HG02884 (cell line): ENCODE data around the gene CERS4.
"Not testable (repeated sequence)": the region's sequence is repeated elsewhere in the genome, so short reads cannot be mapped to it uniquely, and the experiment has no call there.

Experiments used
- ATAC-seq: cut with Tn5 transposase; IDR thresholded peaks from one replicate; pipeline ENCODE4 v1.9.1; 2021; ENCODE audit warnings: mild to moderate bottlenecking, moderate library complexity; ENCODE audit not compliant: unreplicated experiment

CERS4 gene

DNA sequence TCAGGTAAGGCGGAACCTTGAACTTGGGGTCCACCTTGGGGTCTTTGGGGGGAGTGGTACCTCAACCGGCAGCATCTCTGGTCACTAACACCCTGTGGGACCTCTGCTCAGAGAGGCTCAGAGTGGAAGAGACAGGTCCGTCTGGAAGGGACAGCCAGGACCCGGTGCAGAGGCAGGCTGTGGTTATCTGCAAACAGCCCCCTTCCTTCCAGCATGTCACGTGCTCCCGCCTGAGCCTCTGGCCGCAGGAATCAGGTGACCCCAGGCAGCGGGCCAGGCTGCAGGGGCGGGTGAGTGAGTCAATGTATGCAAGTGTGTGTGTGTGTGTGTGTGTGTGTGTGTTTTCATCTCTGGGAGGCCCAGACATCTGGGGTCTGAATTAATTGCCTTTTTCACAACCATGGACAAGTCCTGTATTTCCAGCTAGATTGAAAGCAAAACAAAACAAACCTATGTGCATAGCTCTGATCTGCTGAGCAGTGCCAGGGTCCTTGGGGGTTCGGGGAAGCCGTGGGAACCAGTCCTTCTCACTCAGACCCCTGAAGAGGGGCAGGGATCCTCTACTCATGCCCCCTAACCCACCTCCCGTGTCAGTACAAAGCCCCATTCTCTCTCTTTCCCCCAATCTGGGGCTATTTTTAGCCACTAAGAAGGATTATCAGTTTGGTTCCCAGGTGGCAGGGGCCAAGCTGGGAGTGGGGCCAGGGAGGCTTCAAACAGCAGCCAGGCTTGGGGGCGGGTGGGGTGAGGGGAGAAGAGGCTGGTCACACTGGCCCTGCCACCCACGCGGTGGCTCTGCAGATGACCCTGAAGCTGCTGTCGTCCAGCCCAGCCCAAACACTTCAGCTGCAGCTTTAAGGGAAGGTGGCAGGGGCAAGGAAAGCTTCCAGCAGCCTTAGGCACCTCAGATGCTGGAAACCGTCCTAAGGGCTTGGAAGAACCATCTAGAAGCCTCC, 31.4 kb downstream of the CERS4 start:
- ATAC-seq: no peak

DNA sequence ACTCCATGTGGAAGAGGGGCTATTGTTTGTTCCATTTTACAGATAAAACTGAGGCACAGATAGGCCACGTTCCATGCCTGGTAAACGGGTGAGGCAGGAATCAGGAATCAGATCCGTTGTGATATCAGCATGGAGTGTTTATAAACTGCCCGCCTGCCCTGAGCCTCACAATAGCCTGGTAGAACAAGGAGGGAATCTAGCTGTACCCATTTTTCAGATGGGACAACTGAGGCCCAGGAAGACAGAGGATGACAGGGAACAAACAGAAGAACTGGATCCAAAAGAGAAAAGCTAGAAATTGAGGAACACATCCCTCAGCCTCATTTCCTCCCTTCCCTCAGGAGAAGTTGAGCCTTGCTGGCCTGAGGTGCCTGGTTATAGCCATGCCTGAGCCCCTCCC, 32.5 kb downstream of the CERS4 start:
- ATAC-seq: no peak

DNA sequence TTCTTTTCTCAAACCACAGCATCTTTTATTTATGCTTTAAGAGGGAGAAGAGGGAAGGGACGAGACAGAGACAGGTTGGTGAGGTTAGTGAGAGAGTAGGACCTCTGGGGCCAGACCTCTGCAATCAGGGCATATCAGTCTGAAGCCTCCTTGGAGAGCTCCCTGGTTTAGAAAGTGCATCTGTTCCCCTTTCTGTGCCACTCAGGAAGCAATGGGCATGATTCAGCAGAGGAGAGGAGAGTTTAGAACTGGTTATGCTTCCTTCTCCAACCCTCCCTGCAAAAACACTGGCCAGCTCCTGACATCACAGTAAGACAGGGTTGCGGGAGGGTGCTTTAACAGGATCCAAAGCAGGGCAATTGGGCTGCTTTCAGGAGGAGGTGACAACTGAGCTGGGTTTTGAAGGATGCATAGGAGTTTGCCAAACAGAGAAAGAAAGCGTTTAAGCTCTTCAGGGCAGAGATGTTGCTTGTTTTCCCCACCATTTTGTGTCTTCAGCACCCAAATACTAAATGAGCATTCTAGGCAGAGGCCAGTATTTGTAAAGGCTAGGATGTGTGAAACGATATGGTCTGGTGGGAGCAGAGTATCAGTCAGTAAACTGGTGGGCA, 33.1 kb downstream of the CERS4 start:
- no peak for ATAC-seq

DNA sequence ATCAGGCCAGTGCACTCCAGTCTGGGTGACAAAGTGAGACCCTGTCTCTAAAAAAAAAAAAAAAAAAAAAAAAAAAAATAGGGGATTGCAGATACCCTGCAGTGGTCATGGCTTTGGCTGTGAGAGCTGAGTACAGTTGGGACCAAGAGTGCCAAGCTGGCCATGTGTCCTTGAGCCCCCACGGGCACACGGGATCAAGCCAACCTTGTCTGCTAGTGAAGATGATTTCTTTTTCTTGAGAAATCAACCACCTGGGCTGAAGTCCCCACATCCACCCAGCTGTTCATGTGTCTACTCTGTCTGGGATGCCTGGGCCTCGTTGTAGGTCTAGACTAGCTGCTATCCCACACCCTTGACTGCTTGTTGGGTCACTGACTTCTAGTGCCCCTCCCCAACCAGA, 34.0 kb downstream of the CERS4 start:
- ATAC-seq: no peak

DNA sequence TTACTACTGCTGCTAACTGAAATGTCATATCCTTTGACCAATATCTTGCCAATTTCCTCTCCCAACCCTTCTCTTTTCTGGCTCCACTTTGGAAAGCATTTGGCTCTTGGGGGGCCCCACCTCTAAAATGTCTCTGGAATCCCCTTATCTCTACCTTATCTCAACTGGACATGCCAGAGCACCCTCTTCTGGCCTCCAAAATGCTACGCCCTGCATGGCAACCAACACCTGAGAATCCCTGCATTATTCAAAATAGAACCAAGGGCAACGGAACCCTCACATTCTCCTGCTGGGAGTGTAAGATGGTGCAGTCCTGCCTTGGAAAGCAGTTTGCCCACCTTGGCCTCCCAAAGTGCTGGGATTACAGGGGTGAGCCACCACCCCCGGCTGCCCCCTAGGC, 35.3 kb downstream of the CERS4 start:
- ATAC-seq: no peak

DNA sequence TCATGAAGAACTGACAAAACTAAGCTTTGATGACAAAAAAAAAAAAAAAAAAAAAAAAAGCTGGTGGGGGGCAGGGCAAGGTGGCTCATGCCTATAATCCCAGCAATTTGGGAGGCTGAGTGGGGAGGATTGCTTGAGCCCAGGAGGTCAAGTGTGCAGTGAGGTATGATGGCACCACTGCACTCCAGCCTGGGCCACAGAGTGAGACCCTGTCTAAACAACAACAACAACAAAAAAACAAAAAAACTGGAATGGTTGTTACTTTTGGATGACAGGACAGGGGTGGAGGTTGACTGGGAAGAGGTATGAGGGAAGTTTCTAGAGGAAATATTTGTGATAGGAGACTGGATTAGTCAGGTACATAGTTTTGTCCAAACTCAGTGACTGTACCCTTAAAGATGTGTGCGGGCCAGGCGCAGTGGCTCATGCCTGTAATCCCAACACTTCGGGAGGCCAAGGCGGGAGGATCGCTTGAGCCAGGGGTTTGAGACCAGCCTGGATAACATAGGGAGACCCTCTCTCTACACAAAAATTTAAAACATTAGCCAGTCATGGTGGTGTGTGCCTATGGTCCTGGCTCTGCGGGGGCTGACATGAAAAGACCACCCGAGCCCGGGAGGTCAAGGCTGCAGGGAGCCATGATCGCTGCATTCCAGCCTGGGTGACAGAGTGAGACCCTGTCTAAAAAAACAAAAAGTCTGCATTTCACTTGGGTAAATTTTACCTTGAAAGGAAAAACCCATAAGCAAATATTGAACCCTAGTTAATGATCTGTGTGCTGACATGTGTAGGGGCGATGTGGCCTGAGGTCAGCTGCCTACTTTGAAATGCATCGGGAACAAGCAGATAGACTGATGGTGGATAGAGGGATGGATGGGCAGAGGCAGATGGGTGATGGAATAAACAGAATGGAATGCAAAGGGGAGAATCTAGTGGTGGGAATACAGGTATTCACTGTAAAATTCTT, 37.0 kb downstream of the CERS4 start:
- ATAC-seq: no peak

DNA sequence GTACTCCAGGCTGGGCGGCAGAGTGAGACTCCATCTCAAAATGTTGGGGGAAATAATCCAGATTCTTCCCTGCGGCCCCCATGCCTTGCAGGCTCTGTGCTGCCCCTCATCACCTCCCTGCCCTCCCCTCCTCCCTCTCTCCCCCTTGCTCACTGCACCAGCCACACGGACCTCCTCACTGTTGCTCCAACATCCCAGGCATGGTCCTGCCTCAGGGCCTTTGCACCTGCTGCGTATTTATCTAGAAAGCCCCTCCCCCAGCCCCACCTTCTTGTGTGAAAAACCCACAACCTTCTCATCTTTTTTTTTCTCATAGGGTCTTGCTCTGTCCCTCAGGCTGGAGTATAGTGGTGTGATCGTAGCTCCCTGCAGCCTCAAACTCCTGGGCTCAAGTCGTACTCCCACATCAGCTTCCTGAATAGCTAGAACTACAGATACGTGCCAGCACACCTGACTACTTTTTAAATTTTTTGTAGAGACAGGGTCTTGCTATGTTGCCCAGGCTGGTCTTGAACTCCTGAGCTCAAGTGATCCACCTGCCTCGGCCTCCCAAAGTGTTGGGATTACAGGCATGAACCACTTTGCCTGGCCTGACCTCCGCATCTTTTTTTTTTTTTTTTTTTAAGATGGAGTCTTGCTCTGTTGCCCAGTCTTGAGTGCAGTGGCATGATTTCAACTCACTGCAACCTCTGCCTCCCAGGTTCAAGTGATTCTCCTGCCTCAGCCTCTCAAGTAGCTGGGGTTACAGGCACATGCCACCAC, 38.1 kb downstream of the CERS4 start:
- not testable (repeated sequence) for ATAC-seq

DNA sequence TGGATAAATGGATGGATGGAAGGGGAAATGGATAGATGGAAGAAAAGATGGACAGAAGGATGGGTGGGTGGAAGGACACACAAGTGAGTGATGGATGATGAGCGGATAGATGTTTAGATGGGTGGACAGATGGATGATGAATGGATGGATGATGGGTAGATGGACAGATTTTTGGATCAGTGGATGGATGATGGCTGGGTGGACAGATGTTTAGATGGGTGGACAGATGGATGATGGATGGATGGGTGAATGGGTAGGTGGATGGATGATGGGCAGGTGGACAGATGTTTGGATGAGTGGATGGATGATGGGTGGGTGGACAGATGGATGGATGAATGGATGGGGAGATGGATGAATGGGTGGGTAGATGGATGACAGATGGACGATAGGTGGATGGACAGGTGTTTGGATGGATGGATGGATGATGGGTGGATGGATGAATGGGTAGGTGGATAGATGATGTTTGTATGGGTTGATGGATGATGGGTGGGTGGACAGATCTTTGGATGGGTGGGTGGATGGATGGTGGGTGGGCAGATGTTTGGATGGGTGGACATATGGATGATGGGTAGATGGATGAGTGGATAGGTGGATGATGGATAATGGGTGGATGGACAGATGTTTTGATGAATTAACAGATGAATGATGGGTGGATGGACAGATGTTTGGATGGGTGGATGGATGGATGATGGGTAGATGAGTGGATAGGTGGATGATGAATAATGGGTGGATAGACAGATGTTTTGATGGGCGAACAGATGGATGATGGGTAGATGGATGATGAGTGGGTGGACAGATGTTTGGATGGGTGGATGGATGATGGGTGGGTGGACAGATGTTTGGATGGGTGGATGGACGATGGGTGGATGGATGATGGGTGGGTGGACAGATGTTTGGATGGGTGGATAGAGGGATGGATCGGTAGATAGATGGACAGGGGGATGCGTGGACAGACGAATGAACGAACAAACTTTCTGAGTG, 39.5 kb downstream of the CERS4 start:
- no peak for ATAC-seq

DNA sequence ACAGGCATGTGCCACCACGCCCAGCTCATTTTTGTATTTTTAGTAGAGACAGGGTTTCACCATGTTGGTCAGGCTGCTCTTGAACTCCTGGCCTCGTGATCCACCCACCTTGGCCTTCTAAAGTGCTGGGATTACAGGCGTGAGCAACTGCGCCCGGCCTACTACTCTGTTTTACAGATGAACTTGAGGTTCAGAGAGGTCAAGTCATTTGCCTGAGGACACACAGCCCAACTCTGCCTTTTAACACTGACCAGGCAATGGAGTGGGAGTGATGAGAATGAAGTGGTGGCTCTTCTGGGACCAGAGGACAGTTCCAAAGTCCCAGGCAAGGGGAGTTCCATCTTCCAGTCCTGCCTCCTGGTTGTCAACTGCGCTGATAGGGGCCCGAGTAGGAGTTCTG, 41.4 kb downstream of the CERS4 start:
- no peak for ATAC-seq

DNA sequence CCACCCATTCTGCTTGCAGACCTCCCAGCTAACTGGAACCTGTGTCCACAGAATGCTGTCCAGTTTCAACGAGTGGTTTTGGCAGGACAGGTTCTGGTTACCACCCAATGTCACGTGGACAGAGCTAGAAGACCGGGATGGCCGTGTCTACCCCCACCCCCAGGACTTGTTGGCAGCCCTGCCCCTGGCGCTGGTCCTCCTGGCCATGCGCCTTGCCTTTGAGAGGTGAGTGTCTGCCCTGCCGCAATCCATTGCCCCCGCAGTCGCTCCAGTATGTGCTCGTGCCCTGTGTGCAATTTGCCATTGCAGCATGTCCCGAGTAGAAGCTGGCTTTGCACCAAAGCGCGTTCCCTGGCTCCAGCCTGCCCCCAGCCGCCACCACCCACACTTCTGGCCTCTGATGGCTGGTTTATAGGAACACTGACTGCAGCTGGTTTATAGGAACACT, 41.9 kb downstream of the CERS4 start:
- ATAC-seq: no peak

DNA sequence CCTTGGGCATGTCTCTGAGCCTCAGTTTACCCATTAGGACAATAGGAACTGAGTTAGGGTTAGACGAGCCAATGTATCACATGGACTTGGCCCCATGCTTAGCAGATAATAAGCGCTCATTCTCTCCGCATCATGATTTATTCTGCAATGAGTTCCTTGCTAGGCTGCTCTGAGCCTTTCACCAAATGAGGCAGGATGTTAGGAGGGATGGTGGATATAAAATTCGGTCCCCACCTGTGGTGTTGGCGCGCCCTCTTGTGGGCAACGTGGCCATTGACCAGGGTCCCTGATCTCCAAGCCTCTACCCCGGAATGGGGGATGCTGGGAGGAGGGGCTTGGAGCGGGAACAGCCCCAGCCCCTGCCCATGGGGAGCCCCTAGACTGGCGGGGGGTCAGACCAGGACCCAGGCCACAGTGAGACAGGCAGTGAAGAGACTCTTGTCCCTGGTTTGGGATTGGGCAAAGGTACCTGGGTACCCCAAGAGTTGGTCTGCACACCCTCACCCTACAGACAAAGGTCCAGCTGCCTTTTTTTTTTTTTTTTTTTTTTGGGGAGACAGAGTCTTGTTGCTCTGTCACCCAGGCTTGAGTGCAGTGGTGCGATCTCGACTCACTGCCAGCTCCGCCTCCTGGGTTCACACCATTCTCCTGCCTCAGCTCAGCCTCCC, 43.9 kb downstream of the CERS4 start:
- ATAC-seq: no peak

DNA sequence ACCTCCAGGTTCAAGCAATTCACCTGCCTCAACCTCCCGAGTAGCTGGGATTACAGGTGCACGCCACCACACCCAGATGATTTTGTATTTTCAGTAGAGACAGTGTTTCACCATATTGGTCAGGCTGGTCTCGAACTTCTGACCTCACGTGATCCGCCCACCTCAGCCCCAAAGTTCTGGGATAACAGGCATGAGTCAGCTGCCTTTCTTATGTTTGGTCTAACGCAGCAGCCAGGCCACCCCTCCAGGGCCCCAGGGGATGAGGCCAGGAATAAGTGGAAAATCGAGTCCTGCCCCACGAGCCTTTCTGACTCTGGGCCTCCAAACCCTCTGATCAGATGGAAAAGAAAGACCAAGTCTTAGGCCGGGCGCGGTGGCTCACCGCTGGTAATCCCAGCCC, 44.5 kb downstream of the CERS4 start:
- no peak for ATAC-seq

DNA sequence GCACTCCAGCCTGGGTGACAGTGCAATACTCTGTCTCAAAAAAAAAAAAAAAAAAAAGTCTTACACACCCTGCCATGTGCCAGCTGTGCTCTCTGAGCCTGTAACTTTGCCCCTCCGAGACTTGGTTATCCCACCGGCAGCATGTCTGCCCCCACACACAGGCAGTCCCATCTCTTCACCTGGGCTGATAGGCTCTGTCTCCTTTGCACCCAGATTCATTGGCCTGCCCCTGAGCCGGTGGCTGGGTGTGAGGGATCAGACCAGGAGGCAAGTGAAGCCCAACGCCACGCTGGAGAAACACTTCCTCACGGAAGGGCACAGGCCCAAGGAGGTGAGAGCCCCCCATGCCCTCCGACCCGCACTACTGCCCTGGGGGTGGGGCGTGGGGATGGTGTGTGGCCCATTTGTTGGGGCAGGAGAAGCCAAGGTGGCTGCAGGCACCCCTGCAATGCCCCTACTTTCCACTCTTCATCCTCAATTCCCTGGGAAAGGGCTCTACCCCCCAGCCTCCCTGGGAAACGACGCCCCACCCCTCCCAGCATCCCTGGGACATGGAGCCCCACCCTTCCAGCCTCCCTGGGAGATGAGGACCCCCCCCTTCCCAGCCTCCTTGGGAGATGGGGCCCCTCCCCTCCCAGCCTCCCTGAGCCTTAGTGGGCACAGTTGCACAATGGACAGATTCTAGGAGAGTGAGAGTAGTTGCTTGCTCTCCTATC, 45.3 kb downstream of the CERS4 start:
- no peak for ATAC-seq

DNA sequence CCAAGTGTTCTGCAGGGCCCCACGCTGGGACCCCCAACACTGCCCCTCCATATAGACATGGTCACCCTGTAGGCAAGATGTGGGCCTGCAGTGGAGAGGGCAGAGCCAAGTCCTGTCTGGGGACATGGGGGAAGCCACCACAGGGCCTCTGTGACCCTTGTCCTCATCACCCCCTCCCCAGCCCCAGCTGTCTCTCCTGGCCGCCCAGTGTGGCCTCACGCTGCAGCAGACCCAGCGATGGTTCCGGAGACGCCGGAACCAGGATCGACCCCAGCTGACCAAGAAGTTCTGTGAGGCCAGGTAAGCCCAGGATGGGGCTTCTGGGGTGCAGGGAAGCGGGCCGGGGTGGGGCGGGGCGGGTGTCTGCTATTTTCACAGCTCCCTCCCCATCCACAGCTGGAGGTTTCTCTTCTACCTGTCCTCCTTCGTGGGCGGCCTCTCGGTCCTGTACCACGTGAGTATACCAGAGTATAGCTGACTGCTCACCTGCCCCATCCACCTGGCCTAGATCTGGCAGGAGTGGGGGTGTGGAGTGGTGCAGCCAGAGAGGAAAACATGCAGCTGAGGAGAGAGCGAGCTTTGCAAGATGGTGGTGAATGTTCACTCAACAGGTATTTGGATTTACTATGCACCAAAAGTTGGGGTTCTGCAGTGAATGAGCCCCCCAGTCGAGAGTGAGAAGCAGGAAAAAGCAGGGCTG, 46.4 kb downstream of the CERS4 start:
- ATAC-seq: no peak

DNA sequence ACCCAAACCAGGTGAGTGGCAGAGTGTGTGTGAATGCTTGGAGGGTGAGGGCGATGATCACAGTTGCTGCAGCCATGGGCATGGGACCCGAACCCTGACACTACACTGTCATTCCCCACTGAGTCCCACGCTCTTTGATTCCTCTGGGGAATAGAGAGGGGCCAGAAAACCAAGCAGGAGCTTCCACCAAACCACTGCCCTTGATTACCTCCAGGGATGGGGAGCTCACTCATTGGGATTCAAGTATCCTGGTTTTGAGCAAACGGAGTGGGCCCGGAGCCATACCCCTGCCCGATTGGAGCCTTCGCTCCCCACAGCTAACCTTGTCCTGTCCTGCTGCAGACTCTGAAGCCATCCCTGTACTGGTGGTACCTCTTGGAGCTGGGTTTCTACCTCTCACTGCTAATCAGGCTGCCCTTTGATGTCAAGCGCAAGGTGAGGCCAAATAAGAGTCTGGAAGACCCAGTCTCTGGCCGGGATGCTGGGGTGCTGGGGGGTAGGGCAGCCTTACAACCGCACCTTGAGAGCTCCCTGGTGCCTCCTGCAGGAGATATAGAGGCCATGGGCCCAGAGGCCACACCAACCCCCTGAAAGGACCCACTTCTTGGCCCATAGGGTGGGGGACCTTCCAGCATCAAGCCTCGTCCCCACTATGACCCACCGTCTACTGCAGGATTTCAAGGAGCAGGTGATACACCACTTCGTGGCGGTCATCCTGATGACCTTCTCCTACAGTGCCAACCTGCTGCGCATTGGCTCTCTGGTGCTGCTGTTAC, 47.3 kb downstream of the CERS4 start:
- no peak for ATAC-seq

DNA sequence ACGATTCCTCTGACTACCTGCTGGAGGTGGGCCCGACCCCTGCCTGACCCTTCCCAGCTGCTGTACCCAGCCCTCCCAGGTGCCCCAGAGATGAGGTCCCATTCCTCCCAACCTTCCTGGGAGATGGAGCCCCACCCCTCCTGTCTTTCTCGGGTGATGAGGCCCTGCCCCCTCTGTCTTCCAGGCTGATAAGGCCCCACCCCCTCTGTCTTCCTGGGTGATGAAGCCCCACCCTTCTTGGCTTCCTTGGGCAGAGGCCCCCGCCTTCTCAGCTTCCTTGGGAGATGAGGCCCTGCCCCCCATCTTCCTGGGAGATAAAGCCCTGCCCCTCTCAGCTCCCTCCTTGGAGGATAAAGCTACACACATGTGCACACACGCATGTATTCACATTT, 47.9 kb downstream of the CERS4 start:
- no peak for ATAC-seq
